Osteoblast (primary cell): ENCODE data around the gene AUNIP. TPM values are rescaled to one million over a fixed set of nuclear protein-coding genes. Genes with fewer than 3 reads are reported as not detected.
A peak's percentile ranks its signal among the peaks of the same experiment; 100 is the strongest.

ENCODE experiments used
- DNase-seq: peaks from one replicate; pipeline ENCODE4 v3.0.0; 2011; ENCODE audit warnings: low spot score, mixed read lengths; ENCODE audit not compliant: insufficient read length; ENCODE audit errors: missing footprints
- H2AFZ ChIP-seq: 2 replicates; pipeline ENCODE4 v1.6.0; 2011; ENCODE audit warnings: mild to moderate bottlenecking, low read length
- H3K27ac ChIP-seq: 2 replicates; pipeline ENCODE4 v1.5.1; 2011; ENCODE audit warnings: mild to moderate bottlenecking, low read depth, low read length, moderate library complexity
- H3K27me3 ChIP-seq: 2 replicates; pipeline ENCODE4 v1.6.0; 2012; ENCODE audit warnings: mild to moderate bottlenecking, control low read depth, inconsistent platforms, low read length, moderate library complexity; ENCODE audit not compliant: insufficient read depth
- H3K36me3 ChIP-seq: 2 replicates; pipeline ENCODE4 v1.5.1; 2011; ENCODE audit warnings: mild to moderate bottlenecking, low read length, control low read depth, moderate library complexity; ENCODE audit not compliant: insufficient read depth
- H3K4me1 ChIP-seq: 2 replicates; pipeline ENCODE4 v1.5.1; 2011; ENCODE audit warnings: mild to moderate bottlenecking, low read length, control low read depth, moderate library complexity; ENCODE audit not compliant: insufficient read depth
- H3K4me2 ChIP-seq: 2 replicates; pipeline ENCODE4 v1.6.0; 2011; ENCODE audit warnings: mild to moderate bottlenecking, low read length; ENCODE audit not compliant: insufficient read depth
- H3K4me3 ChIP-seq: fragments of 200-600 bp; sonication (generic); 3 replicates; pipeline ENCODE4 v1.5.1; 2012; ENCODE audit warnings: mild to moderate bottlenecking, low read length, inconsistent platforms; ENCODE audit not compliant: insufficient read depth
- H3K79me2 ChIP-seq: 2 replicates; pipeline ENCODE4 v1.6.0; 2012; ENCODE audit warnings: mild to moderate bottlenecking, low read length, control low read depth, inconsistent platforms; ENCODE audit not compliant: insufficient read depth
- H3K9me3 ChIP-seq: 2 replicates; pipeline ENCODE4 v1.5.1; 2011; ENCODE audit warnings: low read depth, low read length, control low read depth
- H4K20me1 ChIP-seq: 2 replicates; pipeline ENCODE4 v1.6.0; 2012; ENCODE audit warnings: mild to moderate bottlenecking, low read length, control low read depth; ENCODE audit not compliant: insufficient read depth
- total RNA-seq: library from RNA; depleted of rRNA; stranded (reverse); fragments of >200 nt; gene quantifications from 2 replicates; pipeline ENCODE4 v1.2.3, GENCODE V29; 2012
- TF ChIP-seq, protein P1 (sequence below): IDR thresholded peaks from 2 replicates; pipeline ENCODE4 v1.5.1; 2011; ENCODE audit warnings: mild to moderate bottlenecking, low read depth, low read length, moderate library complexity; ENCODE audit errors: extremely low read depth

Gene AUNIP
- total RNA-seq, 1 donor, result 0.72 TPM

DNA sequence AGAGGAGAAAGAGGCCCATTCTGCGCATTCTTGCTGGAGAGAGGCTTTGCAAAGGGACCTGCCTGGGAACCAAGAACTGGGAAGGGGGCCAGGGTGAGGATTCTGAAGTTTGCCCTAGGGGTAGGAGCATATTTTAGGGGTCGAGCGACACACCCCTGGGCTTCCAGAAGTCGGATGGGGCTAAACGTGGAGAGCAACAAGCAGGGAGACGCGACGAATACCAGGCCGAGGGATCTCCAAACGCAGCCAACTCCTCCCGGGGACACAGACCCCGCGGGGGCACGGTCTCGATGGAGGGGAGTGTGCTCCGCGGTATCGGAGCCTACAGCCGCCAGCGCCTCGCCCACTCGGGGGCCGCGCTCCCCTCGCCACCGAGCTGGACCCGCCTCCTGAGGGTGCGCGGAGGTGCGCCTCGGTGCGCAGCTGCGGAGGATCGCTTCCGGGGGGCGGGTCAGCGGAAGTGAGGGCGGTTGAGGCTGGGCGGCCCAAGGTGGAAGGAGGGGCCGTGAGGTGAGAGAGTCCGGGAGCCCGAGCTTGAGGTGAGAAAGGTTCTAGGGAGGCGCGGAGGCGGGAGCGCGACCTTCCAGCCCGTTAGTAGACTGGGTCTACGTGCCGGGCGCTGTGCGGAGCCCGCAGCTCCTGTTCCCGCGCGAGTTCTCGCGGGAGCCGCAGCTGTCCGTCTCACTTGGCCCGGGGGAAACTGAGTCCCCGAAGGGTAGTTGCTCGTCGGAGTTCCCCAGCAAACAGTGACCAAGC, 39.6 kb downstream of the AUNIP start, which contains the start of gene MTFR1L:
Gene MTFR1L (plus strand): TSS at position 464 of the 756 bp plus-strand sequence. CDS start 3,151 bp downstream, outside the sequence.
- H3K79me2 ChIP-seq, result peaks cover 50% of the 10 kb centered on the region
- TF ChIP-seq, protein P1, sequence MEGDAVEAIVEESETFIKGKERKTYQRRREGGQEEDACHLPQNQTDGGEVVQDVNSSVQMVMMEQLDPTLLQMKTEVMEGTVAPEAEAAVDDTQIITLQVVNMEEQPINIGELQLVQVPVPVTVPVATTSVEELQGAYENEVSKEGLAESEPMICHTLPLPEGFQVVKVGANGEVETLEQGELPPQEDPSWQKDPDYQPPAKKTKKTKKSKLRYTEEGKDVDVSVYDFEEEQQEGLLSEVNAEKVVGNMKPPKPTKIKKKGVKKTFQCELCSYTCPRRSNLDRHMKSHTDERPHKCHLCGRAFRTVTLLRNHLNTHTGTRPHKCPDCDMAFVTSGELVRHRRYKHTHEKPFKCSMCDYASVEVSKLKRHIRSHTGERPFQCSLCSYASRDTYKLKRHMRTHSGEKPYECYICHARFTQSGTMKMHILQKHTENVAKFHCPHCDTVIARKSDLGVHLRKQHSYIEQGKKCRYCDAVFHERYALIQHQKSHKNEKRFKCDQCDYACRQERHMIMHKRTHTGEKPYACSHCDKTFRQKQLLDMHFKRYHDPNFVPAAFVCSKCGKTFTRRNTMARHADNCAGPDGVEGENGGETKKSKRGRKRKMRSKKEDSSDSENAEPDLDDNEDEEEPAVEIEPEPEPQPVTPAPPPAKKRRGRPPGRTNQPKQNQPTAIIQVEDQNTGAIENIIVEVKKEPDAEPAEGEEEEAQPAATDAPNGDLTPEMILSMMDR, result no peak
- peaks cover 42% of the 10 kb centered on the region for H4K20me1 ChIP-seq
- peak within 1 kb of the TSS; percentile 96 for H3K4me3 ChIP-seq
- H2AFZ ChIP-seq, result peak within 1 kb of the TSS; percentile 89
- H3K27ac ChIP-seq, result peak within 1 kb of the TSS; percentile 86
- H3K36me3 ChIP-seq, result peaks cover 18% of the 10 kb centered on the region
- H3K27me3 ChIP-seq, result no peaks in the 10 kb centered on the region
- H3K4me1 ChIP-seq, result peaks cover 30% of the 10 kb centered on the region
- DNase-seq, result peak; percentile 99
- H3K4me2 ChIP-seq, result peak within 1 kb of the TSS; percentile 84
- no peaks in the 10 kb centered on the region for H3K9me3 ChIP-seq

DNA sequence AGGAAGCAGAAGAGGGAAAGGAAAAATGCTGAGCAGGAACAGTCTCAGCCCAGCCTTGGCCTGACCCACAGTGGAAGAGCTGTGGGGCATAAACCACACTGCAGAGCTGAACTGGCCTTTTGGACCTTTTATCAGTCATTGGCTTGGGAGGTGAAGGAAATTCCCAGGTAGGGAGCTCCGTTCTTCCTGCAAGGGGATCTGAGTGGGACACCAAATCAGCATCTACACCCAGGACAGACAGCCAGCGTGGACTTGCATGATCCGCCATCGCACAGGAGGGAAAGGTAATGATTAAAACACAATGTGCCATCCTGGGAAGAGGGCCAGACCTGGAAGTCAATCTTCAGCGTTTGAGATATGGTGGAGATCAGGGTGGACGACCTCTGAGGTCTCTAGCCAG, 40.7 kb downstream of the AUNIP start:
- Histone ChIP-seq H2AFZ (no peak overlapping the region), H3K27ac (peak overlapping the region; percentile 86), H3K27me3 (no peaks in the 10 kb centered on the region), H3K4me3 (peak overlapping the region; percentile 96), H4K20me1 (peaks cover 31% of the 10 kb centered on the region), H3K36me3 (peaks cover 26% of the 10 kb centered on the region), H3K4me2 (peak overlapping the region; percentile 84), H3K4me1 (peaks cover 30% of the 10 kb centered on the region), H3K79me2 (peaks cover 39% of the 10 kb centered on the region), H3K9me3 (no peaks in the 10 kb centered on the region)
- DNase-seq, result peak; percentile 38
- TF ChIP-seq, protein P1, result no peak

DNA sequence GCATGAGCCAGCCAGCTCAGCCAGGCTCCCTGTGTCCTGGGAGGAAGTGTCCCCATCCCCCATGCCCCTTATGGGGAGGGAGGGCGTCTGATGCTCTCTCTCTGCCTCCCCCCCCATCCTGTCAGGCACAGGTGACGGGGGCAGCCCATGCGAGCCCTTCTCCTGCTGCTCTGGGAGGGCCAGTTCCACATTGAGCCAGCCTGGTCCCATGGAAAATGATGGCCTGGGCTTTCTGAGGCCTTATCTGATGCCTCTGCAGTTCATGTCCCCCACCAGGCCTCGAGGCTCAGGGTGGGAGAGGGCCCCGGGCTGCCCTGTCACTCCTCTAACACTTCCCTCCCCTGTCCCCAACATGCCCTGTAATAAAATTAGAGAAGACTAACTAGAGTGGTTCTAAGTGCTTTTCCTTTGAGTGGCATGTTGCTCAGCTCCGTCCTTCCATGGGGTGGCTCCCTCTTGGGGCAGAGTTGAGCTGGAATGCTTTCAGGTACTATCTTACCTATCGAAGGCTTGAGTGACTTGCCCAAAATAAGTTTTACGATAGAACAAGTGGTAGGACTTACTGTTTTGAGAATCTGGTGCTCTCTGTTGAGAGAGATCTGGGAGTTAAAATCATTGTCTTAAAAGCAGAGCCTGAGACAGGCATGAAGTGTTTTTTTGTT, 41.3 kb downstream of the AUNIP start:
- Histone ChIP-seq H3K4me1 (peaks cover 30% of the 10 kb centered on the region), H3K27me3 (no peaks in the 10 kb centered on the region), H3K36me3 (peaks cover 28% of the 10 kb centered on the region), H2AFZ (no peak overlapping the region), H3K27ac (peak overlapping the region; percentile 86), H4K20me1 (peaks cover 25% of the 10 kb centered on the region), H3K79me2 (peaks cover 33% of the 10 kb centered on the region), H3K4me2 (no peak overlapping the region), H3K4me3 (no peak overlapping the region), H3K9me3 (no peaks in the 10 kb centered on the region)
- TF ChIP-seq, protein P1, result peak; percentile 13
- no peak for DNase-seq

DNA sequence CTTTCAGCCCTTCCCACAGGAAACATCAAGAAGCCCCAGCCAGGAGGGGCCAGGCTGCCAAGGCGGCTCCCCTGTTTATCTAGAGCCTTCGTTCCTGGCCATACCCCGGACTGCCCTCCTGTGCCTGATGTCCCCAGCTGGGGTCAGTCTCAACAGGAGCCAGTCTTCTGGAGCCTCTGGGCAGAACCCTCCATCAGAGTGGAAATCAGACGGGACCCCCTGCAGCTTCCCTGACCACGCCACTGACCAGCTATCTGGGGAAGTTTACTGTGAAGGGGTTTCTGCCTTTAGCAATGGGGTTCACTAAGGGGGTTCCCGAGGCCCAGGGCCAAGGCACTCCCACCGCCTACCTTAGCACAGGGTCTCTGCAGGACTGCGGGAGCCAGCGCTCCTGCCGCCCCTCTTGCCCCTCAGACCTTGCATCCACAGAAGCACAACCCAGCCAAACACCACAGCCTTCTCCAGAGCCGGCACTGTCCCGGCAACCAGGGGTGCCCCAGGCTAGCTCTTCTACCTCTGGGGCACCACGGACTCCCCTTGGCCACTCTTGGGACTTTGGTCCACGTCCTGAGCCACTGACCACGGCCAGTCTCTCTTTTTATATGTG, 43.0 kb downstream of the AUNIP start:
- TF ChIP-seq, protein P1, result no peak
- no peaks in the 10 kb centered on the region for H3K27me3 ChIP-seq
- no peak overlapping the region for H3K27ac ChIP-seq
- H3K36me3 ChIP-seq, result peaks cover 43% of the 10 kb centered on the region
- no peak overlapping the region for H3K4me2 ChIP-seq
- peaks cover 9% of the 10 kb centered on the region for H4K20me1 ChIP-seq
- H2AFZ ChIP-seq, result no peak overlapping the region
- no peak overlapping the region for H3K4me3 ChIP-seq
- no peaks in the 10 kb centered on the region for H3K9me3 ChIP-seq
- DNase-seq, result peak; percentile 67
- H3K4me1 ChIP-seq, result peaks cover 21% of the 10 kb centered on the region
- H3K79me2 ChIP-seq, result peaks cover 17% of the 10 kb centered on the region
